K562 (cell line): ENCODE measurements around the gene FN3K. TPM values are rescaled to one million over a fixed set of nuclear protein-coding genes. Genes with fewer than 3 reads are reported as not detected.

Experiments
- ATAC-seq: fragments of 200-7000 bp; cut with Tn5 transposase; 3 replicates; pipeline ENCODE4 v1.9.1; 2020; ENCODE audit warnings: moderate library complexity
- BruUV-seq: library from RNA; stranded (reverse); fragments of 400-500 nt; replicated peaks from 2 replicates; lab custom pipeline; 2021; lab: Mats Ljungman, UMichigan
- CTCF ChIA-PET: fragments of 300-600 bp; formaldehyde crosslinking; extraction: SDS; loops from one replicate; lab custom pipeline; 2021; ENCODE audit warnings: low intra/inter-chr PET ratio; lab: Yijun Ruan, JAX
- POLR2A ChIA-PET: fragments of 300-600, 350-650 bp; sonication (Branson Sonifier 250); formaldehyde crosslinking; extraction: SDS; loops from one replicate; lab custom pipeline; 2021; ENCODE audit warnings: antibody characterized with exemption, inconsistent platforms; lab: Yijun Ruan, JAX
- DNase-seq, 4 experiments: peaks; one replicate each; pipeline versions ENCODE4 v3.0.0 to v3.0.0-alpha.2; 2011 to 2018; ENCODE audit warnings: low spot score in 3 of 4, mixed read lengths in 3 of 4; ENCODE audit errors: extremely low read depth in 1 of 4
- FAIRE-seq: peaks from 2 replicates; lab custom pipeline; 2011; peaks lifted over from hg19 to GRCh38; lab: Jason Lieb, UNC
- H2AFZ ChIP-seq: 2 replicates; pipeline ENCODE4 v1.6.0; 2011; ENCODE audit warnings: low read depth, low read length, control low read depth, inconsistent platforms
- H3K27ac ChIP-seq: fragments of 200-600 bp; 3 replicates; pipeline ENCODE4 v1.8.0; 2011; ENCODE audit warnings: low read depth, mild to moderate bottlenecking, control low read depth, inconsistent platforms, low read length, moderate library complexity, mixed read lengths; ENCODE audit errors: extremely low read depth
- H3K27me3 ChIP-seq, 2 experiments: fragments of 300-600 bp in 1 of 2; 2 replicates in 1 of 2; 3 replicates in 1 of 2; pipeline versions ENCODE4 v1.6.0 to v1.8.0; 2011; ENCODE audit warnings: inconsistent platforms in 2 of 2, low read length in 2 of 2, mild to moderate bottlenecking in 1 of 2, mixed read lengths in 1 of 2, moderate library complexity in 1 of 2; ENCODE audit not compliant: control insufficient read depth in 2 of 2, insufficient read depth in 2 of 2
- H3K36me3 ChIP-seq: fragments of 300-600 bp; 3 replicates; pipeline ENCODE4 v1.8.0; 2011; ENCODE audit warnings: mild to moderate bottlenecking, low read length, inconsistent platforms; ENCODE audit not compliant: control insufficient read depth, insufficient read depth
- H3K4me1 ChIP-seq, 2 experiments: fragments of 200-600 bp in 1 of 2; replicated peaks in 1 of 2; 2 replicates in 1 of 2; 3 replicates in 1 of 2; pipeline versions ENCODE4 v1.5.1 to v1.8.0; 2011; ENCODE audit warnings: inconsistent platforms in 2 of 2, low read length in 2 of 2, mild to moderate bottlenecking in 1 of 2, mixed read lengths in 1 of 2, moderate library complexity in 1 of 2; ENCODE audit not compliant: control insufficient read depth in 2 of 2, insufficient read depth in 2 of 2
- H3K4me2 ChIP-seq: 2 replicates; pipeline ENCODE4 v1.6.1; 2011; ENCODE audit warnings: low read length, control low read depth, inconsistent platforms, mixed read lengths; ENCODE audit not compliant: insufficient read depth
- H3K4me3 ChIP-seq: fragments of 200-600 bp; sonication (generic), shearing (Covaris generic); 2 replicates; pipeline ENCODE4 v1.5.1; 2016; ENCODE audit warnings: control low read depth, inconsistent platforms
- H3K79me2 ChIP-seq: fragments of 200-600 bp; 3 replicates; pipeline ENCODE4 v1.8.0; 2011; ENCODE audit warnings: low read length, inconsistent platforms; ENCODE audit not compliant: control insufficient read depth, insufficient read depth
- H3K9ac ChIP-seq, 2 experiments: 2 replicates each; pipeline versions ENCODE4 v1.6.0 to v1.6.1; 2011; ENCODE audit warnings: low read depth in 2 of 2, low read length in 2 of 2, control low read depth in 1 of 2, inconsistent platforms in 1 of 2, mild to moderate bottlenecking in 1 of 2, mixed read lengths in 1 of 2; ENCODE audit not compliant: insufficient read depth in 1 of 2
- H3K9me1 ChIP-seq: one replicate; pipeline ENCODE4 v1.6.0; 2011; ENCODE audit warnings: inconsistent platforms, mild to moderate bottlenecking, low read length, moderate library complexity; ENCODE audit not compliant: control insufficient read depth, insufficient read depth
- H3K9me3 ChIP-seq: replicated peaks from 2 replicates; pipeline ENCODE4 v1.5.1; 2011; ENCODE audit warnings: low read depth, low read length, inconsistent platforms; ENCODE audit not compliant: control insufficient read depth, insufficient read depth
- H4K20me1 ChIP-seq: replicated peaks from 2 replicates; pipeline ENCODE4 v1.6.1; 2011; ENCODE audit warnings: low read length, inconsistent platforms, mixed read lengths; ENCODE audit not compliant: control insufficient read depth, insufficient read depth
- CHCHD3 ChIP-seq: fragments of 250-450 bp; sonication (Bioruptor Pico); IDR thresholded peaks from 2 replicates; pipeline ENCODE4 v2.1.2; 2022; ENCODE audit warnings: mild to moderate bottlenecking
- HNRNPLL ChIP-seq: fragments of 200-400 bp; formaldehyde crosslinking; IDR thresholded peaks from 2 replicates; pipeline ENCODE4 v1.6.1; 2017; ENCODE audit warnings: low read length, low read depth, mild to moderate bottlenecking; ENCODE audit not compliant: poor library complexity, severe bottlenecking
- RBM15 ChIP-seq: fragments of 200-400 bp; formaldehyde crosslinking; IDR thresholded peaks from 2 replicates; pipeline ENCODE4 v1.6.1; 2018; ENCODE audit warnings: mild to moderate bottlenecking, low read length, moderate library complexity; ENCODE audit not compliant: insufficient read depth
- SMAD3 ChIP-seq: fragments of 450-650 bp; formaldehyde crosslinking; conservative IDR thresholded peaks from 2 replicates; pipeline ENCODE4 v1.4.0; 2020; ENCODE audit warnings: mild to moderate bottlenecking
- U2AF2 ChIP-seq: fragments of 200-400 bp; formaldehyde crosslinking; optimal IDR thresholded peaks from 2 replicates; pipeline ENCODE3; 2017; ENCODE audit warnings: low read depth, mild to moderate bottlenecking, low read length
- WGBS: fragments of 100-300 bp; shearing (Covaris generic); methylation state at CpG from one replicate; pipeline ENCODE4 v1.1.6; 2016; ENCODE audit warnings: low coverage, mixed read lengths; ENCODE audit not compliant: insufficient coverage; ENCODE audit errors: missing lambda C conversion rate; 5-methylcytosine and 5-hydroxymethylcytosine counted together
- in situ Hi-C: fragments of 300-500 bp; cut with MboI; formaldehyde crosslinking; loops from 4 replicates; pipeline ENCODE4 v1.15.0; 2018; ENCODE audit warnings: inconsistent platforms, mixed read lengths
- intact Hi-C: fragments of 100-400 bp; cut with micrococcal nuclease; formaldehyde crosslinking; loops from 2 replicates; pipeline ENCODE4 v1.14.2; 2022
- polyA plus RNA-seq, 8 experiments: library from polyadenylated mRNA; depleted of rRNA in 4 of 8; stranded (reverse) in 5 of 8; unstranded in 3 of 8; fragments of >200 nt; fragmentation: Nextera tagmentation in 2 of 8; fragmentation: Illumina TruSeq in 1 of 8; extraction: Ambion mirVana in 2 of 8; extraction: Trizol in 1 of 8; gene quantifications; 2 replicates each; pipeline versions ENCODE4 v1.2.1 to v1.2.3, GENCODE V29; 2011 to 2014; ENCODE audit warnings: inconsistent platforms in 1 of 8, missing spikeins in 1 of 8
- total RNA-seq, 7 experiments: library from RNA; depleted of rRNA in 6 of 7; stranded (reverse); fragments of >200 nt in 6 of 7; fragmentation: Illumina TruSeq in 2 of 7; extraction: Trizol in 2 of 7; gene quantifications; 2 replicates each; pipeline versions ENCODE4 v1.2.1 to v1.2.3, GENCODE V29; 2011 to 2021; ENCODE audit warnings: low replicate concordance in 1 of 7
- TF ChIP-seq, protein P1 (sequence below), 2 experiments: fragments of 150-350 bp in 1 of 2; IDR thresholded peaks; 2 replicates each; pipeline ENCODE4 v1.6.1; 2012 to 2016; ENCODE audit warnings: low read depth in 2 of 2, low read length in 2 of 2, mild to moderate bottlenecking in 1 of 2, moderate library complexity in 1 of 2

Gene FN3K
- total and polyA plus RNA-seq, 9 of the 15 experiments (the other 6 are each of a cell fraction or from before 2014, with no cell fraction given): 0.08 to 22.7 (median 3.8) TPM

DNA sequence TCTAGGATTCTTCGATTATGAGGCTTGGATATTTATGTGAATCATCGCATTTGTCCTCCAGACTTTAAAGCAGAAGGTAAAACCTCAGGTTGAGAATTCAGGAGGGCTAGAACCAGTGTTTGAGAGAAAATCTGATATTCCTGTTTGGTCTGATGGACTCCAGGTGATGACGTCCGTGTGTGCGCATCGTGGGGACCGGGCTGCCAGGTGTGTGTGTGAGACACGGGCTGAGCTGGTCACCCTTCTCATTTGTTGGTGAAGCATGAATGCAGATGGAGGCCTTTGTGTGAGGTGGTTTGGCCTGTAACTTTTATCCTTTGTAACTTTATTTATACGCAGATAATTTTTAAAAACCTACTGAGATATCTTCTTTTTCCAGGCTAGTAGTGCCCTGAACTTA is 61.6 kb downstream of the FN3K start:
- no peak overlapping the region for H2AFZ ChIP-seq
- H3K9me3 ChIP-seq: no peaks in the 10 kb centered on the region
- intact Hi-C loops: no loop called here
- H3K36me3 ChIP-seq: peaks cover 45% of the 10 kb centered on the region; the same call in 2 of the 3 replicates
- WGBS: 94% methylated on average over 9 of the region's 9 CpGs
- no peak for DNase-seq
- no peak for FAIRE-seq
- in situ Hi-C loops: no loop called here
- H3K4me1 ChIP-seq: peaks cover 0 to 12% of the 10 kb centered on the region in 2 experiments; a peak in 1 of 5 replicates
- POLR2A ChIA-PET: no interaction called here
- 0 out of 3 replicates have a peak, but pooled peaks cover 7% of the 10 kb centered on the region for H3K79me2 ChIP-seq
- BruUV-seq: no TSS peak
- peaks cover 3% of the 10 kb centered on the region for H3K9me1 ChIP-seq
- no peak overlapping the region for H3K4me3 ChIP-seq
- H3K27me3 ChIP-seq: no peaks in the 10 kb centered on the region
- CTCF ChIA-PET: no interaction called here
- ATAC-seq: no peak
- TF ChIP-seq, protein P1, sequence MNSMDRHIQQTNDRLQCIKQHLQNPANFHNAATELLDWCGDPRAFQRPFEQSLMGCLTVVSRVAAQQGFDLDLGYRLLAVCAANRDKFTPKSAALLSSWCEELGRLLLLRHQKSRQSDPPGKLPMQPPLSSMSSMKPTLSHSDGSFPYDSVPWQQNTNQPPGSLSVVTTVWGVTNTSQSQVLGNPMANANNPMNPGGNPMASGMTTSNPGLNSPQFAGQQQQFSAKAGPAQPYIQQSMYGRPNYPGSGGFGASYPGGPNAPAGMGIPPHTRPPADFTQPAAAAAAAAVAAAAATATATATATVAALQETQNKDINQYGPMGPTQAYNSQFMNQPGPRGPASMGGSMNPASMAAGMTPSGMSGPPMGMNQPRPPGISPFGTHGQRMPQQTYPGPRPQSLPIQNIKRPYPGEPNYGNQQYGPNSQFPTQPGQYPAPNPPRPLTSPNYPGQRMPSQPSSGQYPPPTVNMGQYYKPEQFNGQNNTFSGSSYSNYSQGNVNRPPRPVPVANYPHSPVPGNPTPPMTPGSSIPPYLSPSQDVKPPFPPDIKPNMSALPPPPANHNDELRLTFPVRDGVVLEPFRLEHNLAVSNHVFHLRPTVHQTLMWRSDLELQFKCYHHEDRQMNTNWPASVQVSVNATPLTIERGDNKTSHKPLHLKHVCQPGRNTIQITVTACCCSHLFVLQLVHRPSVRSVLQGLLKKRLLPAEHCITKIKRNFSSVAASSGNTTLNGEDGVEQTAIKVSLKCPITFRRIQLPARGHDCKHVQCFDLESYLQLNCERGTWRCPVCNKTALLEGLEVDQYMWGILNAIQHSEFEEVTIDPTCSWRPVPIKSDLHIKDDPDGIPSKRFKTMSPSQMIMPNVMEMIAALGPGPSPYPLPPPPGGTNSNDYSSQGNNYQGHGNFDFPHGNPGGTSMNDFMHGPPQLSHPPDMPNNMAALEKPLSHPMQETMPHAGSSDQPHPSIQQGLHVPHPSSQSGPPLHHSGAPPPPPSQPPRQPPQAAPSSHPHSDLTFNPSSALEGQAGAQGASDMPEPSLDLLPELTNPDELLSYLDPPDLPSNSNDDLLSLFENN (IDR thresholded peaks at IDR 0.05; ENCODE audit: low read depth in 2 of 2, low read length in 2 of 2): no peak
- TF ChIP-seq U2AF2 (no peak), SMAD3 (no peak), CHCHD3 (no peak), RBM15 (no peak), HNRNPLL (no peak)
- TF ChIP-seq, all 486 proteins: peak for 0
- no peak overlapping the region for H3K27ac ChIP-seq
- no peak overlapping the region for H3K4me2 ChIP-seq
- no peak overlapping the region for H3K9ac ChIP-seq
- 0 out of 2 replicates have a peak, but pooled peaks cover 3% of the 10 kb centered on the region for H4K20me1 ChIP-seq
